ENCODE results near the gene EPG5.

GRCh38 chr18:45998244-45998643, 31.1 kb upstream of the EPG5 start:
- TF ChIP-seq CTCF (IDR thresholded peaks at IDR 0.05) (no peak), ZBTB21 (CRISPR knock-in tag; IDR thresholded peaks at IDR 0.05; ENCODE audit: borderline replicate concordance) (no peak), MXD4 (CRISPR knock-in tag; IDR thresholded peaks at IDR 0.05; ENCODE audit: borderline replicate concordance) (no peak), SP1 (CRISPR knock-in tag; conservative IDR thresholded peaks at IDR 0.05) (no peak), GTF2I (CRISPR knock-in tag; conservative IDR thresholded peaks at IDR 0.05) (no peak), E2F4 (CRISPR knock-in tag; IDR thresholded peaks at IDR 0.05; ENCODE audit: borderline replicate concordance, low read depth) (no peak), ATF2 (CRISPR knock-in tag; IDR thresholded peaks at IDR 0.05; ENCODE audit: borderline replicate concordance, low read depth) (no peak), NFE2L1 (CRISPR knock-in tag; IDR thresholded peaks at IDR 0.05) (no peak), SMAD3 (CRISPR knock-in tag; IDR thresholded peaks at IDR 0.05; ENCODE audit: borderline replicate concordance) (no peak), IRF2 (CRISPR knock-in tag; IDR thresholded peaks at IDR 0.05; ENCODE audit: borderline replicate concordance, low read depth) (no peak), GABPB1 (CRISPR knock-in tag; IDR thresholded peaks at IDR 0.05) (no peak), CREB1 (CRISPR knock-in tag; IDR thresholded peaks at IDR 0.05) (no peak)

Measured in WTC11 (cell line).